Transverse colon (tissue), 4 donors: ENCODE results near the gene ATP6V0D1. TPM values are rescaled to one million over a fixed set of nuclear protein-coding genes. Genes with fewer than 3 reads are reported as not detected.

Experiments used
- DNase-seq: peaks from one replicate; pipeline ENCODE4 v3.0.0-alpha.2; 2019
- H3K27ac ChIP-seq, 4 donors: fragments of 200-600 bp; sonication (generic); 2 replicates each; pipeline ENCODE4 v1.5.1; 2016 to 2018; ENCODE audit warnings: inconsistent platforms in 4 of 4
- H3K27me3 ChIP-seq: fragments of 200-600 bp; sonication (generic); 2 replicates; pipeline ENCODE4 v1.5.1; 2017; ENCODE audit warnings: inconsistent platforms
- H3K36me3 ChIP-seq, 4 donors: fragments of 200-600 bp; sonication (generic); 2 replicates each; pipeline ENCODE4 v1.5.1; 2017 to 2019; ENCODE audit warnings: inconsistent platforms in 4 of 4
- H3K4me1 ChIP-seq, 4 donors: fragments of 200-600 bp; sonication (generic); 2 replicates each; pipeline ENCODE4 v1.5.1; 2017 to 2020; ENCODE audit warnings: inconsistent platforms in 4 of 4
- H3K4me3 ChIP-seq, 4 donors: fragments of 200-600 bp; sonication (generic); 1 replicate in 1 of 4; 2 replicates in 3 of 4; pipeline versions ENCODE4 v1.5.1 to v1.6.1; 2017 to 2019; ENCODE audit warnings: inconsistent platforms in 4 of 4
- H3K9me3 ChIP-seq, 2 donors: fragments of 200-600 bp; sonication (generic); 2 replicates each; pipeline ENCODE4 v1.5.1; 2017 to 2019; ENCODE audit warnings: inconsistent platforms in 2 of 2
- EP300 ChIP-seq: sonication (generic); formaldehyde crosslinking; IDR thresholded peaks from one replicate; pipeline ENCODE4 v1.6.1; 2017; ENCODE audit warnings: antibody characterized with exemption, low read depth
- POLR2A ChIP-seq: fragments of 450-650 bp; IDR thresholded peaks from one replicate; pipeline ENCODE4 v1.6.1; 2016; ENCODE audit warnings: antibody characterized with exemption, mild to moderate bottlenecking, moderate library complexity
- POLR2AphosphoS5 ChIP-seq, 3 donors: sonication (generic); formaldehyde crosslinking; IDR thresholded peaks; one replicate each; pipeline ENCODE4 v1.6.1; 2016; ENCODE audit warnings: antibody characterized with exemption in 3 of 3
- WGBS, 2 donors: methylation state at CpG; one replicate each; pipeline ENCODE4 v1.1.5; 2018; ENCODE audit warnings: low coverage in 1 of 2; 5-methylcytosine and 5-hydroxymethylcytosine counted together
- in situ Hi-C, 4 donors: fragments of 200-750 bp; cut with MboI; loops; one replicate each; pipeline versions ENCODE4 v1.15.0 to v1.15.1; 2017; ENCODE audit warnings: low sequenced_read_pairs in 3 of 4, low pct_ligation_motif_present in 1 of 4, low pct_unique_long_range_greater_than_20kb in 1 of 4
- intact Hi-C: fragments of 100-400 bp; cut with DNase I; formaldehyde crosslinking; loops from one replicate; pipeline ENCODE4 v1.15.1; 2023; ENCODE audit warnings: low total_unique reads
- total RNA-seq, 4 donors: library from RNA; depleted of rRNA; stranded (reverse); fragments of >200 nt; gene quantifications; one replicate each; pipeline ENCODE4 v1.1.0, GENCODE V29; 2016
- TF ChIP-seq, protein P1 (sequence below), 5 experiments: fragments of 200-600 bp in 3 of 5; fragments of 450-650 bp in 2 of 5; sonication (generic) in 3 of 5; IDR thresholded peaks; 1 replicate in 2 of 5; 2 replicates in 3 of 5; pipeline ENCODE4 v1.5.1; 2016 to 2017; ENCODE audit warnings: antibody characterized with exemption in 5 of 5, inconsistent platforms in 3 of 5, mild to moderate bottlenecking in 2 of 5, moderate library complexity in 1 of 5

ATP6V0D1 gene
- total RNA-seq, 4 donors from 2014 or later, result 218 to 457 (median 386) TPM

DNA sequence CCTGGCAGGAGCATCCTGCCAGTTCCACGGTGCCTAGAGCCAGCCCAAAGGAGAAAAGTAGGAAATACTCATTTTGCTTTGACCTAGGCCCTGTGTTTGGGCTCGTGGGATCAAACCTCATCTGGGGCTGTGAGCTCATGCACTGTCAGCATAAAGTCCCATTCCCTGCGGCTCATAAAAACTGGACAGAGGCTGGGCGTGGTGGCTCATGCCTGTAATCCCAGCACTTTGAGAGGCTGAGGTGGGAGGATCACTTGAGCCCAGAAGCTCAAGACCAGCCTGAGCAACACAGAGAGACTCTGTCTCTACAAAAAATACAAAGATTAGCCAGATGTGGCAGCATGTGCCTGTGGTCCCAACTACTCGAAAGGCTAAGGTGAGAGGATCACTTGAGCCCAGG is 17.9 kb downstream of the ATP6V0D1 start:
- Histone ChIP-seq H3K4me1 (peaks cover 66 to 76% (median 75%) of the 10 kb centered on the region in 4 donors), H3K4me3 (no peak overlapping the region), H3K9me3 (no peaks in the 10 kb centered on the region), H3K36me3 (no peaks in the 10 kb centered on the region), H3K27ac (peak overlapping the region; percentile 90 to 95 (median 94)), H3K27me3 (no peaks in the 10 kb centered on the region)
- peak; percentile 83 for DNase-seq
- intact Hi-C loops, result no loop called here
- WGBS, 2 donors, result 57 to 59% methylated on average over 1 to 5 of the region's 5 CpGs
- TF ChIP-seq POLR2AphosphoS5 (IDR thresholded peaks at IDR 0.05) (peak; percentile 68 to 89 (median 88)), POLR2A (peak; percentile 88), EP300 (no peak)
- TF ChIP-seq, protein P1, sequence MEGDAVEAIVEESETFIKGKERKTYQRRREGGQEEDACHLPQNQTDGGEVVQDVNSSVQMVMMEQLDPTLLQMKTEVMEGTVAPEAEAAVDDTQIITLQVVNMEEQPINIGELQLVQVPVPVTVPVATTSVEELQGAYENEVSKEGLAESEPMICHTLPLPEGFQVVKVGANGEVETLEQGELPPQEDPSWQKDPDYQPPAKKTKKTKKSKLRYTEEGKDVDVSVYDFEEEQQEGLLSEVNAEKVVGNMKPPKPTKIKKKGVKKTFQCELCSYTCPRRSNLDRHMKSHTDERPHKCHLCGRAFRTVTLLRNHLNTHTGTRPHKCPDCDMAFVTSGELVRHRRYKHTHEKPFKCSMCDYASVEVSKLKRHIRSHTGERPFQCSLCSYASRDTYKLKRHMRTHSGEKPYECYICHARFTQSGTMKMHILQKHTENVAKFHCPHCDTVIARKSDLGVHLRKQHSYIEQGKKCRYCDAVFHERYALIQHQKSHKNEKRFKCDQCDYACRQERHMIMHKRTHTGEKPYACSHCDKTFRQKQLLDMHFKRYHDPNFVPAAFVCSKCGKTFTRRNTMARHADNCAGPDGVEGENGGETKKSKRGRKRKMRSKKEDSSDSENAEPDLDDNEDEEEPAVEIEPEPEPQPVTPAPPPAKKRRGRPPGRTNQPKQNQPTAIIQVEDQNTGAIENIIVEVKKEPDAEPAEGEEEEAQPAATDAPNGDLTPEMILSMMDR (IDR thresholded peaks at IDR 0.05), result no peak
- in situ Hi-C loops, result no loop called here

DNA sequence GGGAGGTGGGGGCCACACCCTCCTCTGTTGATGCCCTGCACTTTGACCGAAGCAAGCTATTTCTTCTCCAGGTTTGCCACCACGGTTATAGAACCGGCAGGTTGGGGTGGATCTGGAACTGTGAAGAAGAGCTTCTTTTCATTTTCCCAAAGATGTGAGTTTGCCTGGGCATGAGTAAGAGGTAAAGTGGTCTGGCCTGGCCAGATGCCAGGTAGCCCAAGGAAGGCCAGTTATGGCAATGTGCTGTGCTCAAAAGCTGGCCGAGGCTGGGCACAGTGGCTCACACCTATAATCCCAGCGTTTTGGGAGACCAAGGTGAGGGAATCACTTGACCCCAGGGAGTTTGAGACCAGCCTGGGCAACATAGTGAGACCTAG is 18.7 kb downstream of the ATP6V0D1 start:
- H3K9me3 ChIP-seq, result no peaks in the 10 kb centered on the region
- TF ChIP-seq, protein P1 (IDR thresholded peaks at IDR 0.05), result no peak
- TF ChIP-seq POLR2A, result peak; percentile 83
- peak in 1 of 3 donors; percentile 14 for TF ChIP-seq POLR2AphosphoS5 (IDR thresholded peaks at IDR 0.05)
- no peak for TF ChIP-seq EP300
- in situ Hi-C loops (no loop called here), intact Hi-C loops (no loop called here)
- H3K36me3 ChIP-seq, result no peaks in the 10 kb centered on the region
- H3K4me3 ChIP-seq, result no peak overlapping the region
- 53% methylated on average over 5 of the region's 5 CpGs; no CpG with 5 or more reads in 1 of the 2 donors for WGBS, 2 donors
- H3K4me1 ChIP-seq, result peaks cover 74 to 84% (median 83%) of the 10 kb centered on the region in 4 donors
- DNase-seq, result no peak
- peak overlapping the region; percentile 90 to 95 (median 94) for H3K27ac ChIP-seq
- no peaks in the 10 kb centered on the region for H3K27me3 ChIP-seq

DNA sequence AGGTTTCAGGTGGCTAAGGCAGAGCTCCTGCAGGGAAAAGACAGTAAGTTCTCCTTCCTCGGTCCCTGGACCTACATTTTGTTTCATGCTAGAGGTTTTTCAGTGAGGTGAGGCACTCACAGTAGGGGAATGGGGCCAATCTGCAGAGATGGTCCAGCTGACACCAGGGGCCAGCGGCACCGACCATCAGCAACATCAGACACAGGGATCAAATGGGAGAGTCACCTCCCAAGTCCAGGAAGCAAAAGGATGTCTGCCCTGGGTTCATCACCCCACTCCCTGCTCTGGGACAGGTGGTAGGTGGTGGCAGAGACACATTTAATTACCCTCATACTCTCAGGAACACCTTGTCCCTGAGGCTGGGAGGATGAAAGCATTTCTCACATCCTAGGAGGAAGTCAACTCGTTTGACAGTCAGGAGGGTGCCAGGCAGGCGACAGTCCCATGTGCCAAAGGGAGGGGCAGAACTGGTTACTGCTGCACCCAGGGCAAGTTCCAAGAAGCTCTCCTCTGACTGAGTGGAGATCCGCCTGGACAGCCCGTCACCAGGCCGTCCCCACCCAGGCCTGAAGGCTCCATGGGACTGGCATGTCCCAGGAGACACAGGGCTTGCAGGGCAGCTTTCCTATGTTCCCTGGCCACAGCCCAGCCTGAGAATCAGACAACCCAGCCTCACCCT is 19.2 kb downstream of the ATP6V0D1 start:
- WGBS, 2 donors, result 49% methylated on average over 8 of the region's 8 CpGs; no CpG with 5 or more reads in 1 of the 2 donors
- Histone ChIP-seq H3K9me3 (no peaks in the 10 kb centered on the region), H3K36me3 (no peaks in the 10 kb centered on the region), H3K27ac (peak overlapping the region; percentile 94 to 95 (median 94)), H3K4me1 (peaks cover 79 to 90% (median 88%) of the 10 kb centered on the region in 4 donors), H3K27me3 (no peaks in the 10 kb centered on the region), H3K4me3 (no peak overlapping the region)
- TF ChIP-seq POLR2A, result no peak
- peak; percentile 100 for TF ChIP-seq EP300
- TF ChIP-seq POLR2AphosphoS5 (IDR thresholded peaks at IDR 0.05), result peak; percentile 72 to 98 (median 97)
- TF ChIP-seq, protein P1 (IDR thresholded peaks at IDR 0.05), result no peak
- in situ Hi-C loops (no loop called here), intact Hi-C loops (no loop called here)
- peak; percentile 93 for DNase-seq

DNA sequence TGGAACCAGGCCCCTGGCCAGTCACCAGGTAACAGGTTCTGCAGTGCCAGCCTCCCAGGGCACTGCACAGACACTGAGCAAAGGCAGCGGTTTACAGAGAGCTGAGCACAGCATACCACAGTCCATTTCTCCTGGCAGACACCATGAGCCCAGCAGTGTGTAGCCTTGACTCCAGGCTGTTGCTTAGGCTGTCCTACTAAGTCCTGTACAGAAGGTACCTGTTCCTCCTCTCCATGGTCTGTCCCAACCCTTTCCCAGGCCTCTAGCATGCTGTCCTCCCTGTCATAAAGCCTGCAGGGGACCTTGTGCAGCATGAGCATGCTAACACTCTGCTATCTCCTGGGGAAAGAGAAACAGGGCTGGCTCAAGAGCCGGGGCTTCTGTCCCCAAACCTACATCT is 20.0 kb downstream of the ATP6V0D1 start:
- TF ChIP-seq POLR2AphosphoS5 (IDR thresholded peaks at IDR 0.05) (no peak), EP300 (no peak), POLR2A (no peak)
- TF ChIP-seq, protein P1 (IDR thresholded peaks at IDR 0.05), result no peak
- in situ Hi-C loops, result no loop called here
- Histone ChIP-seq H3K9me3 (no peaks in the 10 kb centered on the region), H3K4me1 (peaks cover 86 to 97% (median 96%) of the 10 kb centered on the region in 4 donors), H3K27me3 (no peaks in the 10 kb centered on the region), H3K27ac (peak overlapping the region; percentile 85 to 95 (median 94)), H3K4me3 (no peak overlapping the region), H3K36me3 (no peaks in the 10 kb centered on the region)
- DNase-seq, result no peak
- WGBS, 2 donors, result 60 to 65% methylated on average over 2 of the region's 2 CpGs
- intact Hi-C loops, result no loop called here
